Colon (tissue), 2 donors: ENCODE results near the gene PALB2.

Source experiments
- FAIRE-seq: peaks from 2 replicates; lab custom pipeline; 2012; peaks lifted over from hg19 to GRCh38; lab: Jason Lieb, UNC
- donor health status: control.
- donor health status: control.

PALB2 gene

DNA sequence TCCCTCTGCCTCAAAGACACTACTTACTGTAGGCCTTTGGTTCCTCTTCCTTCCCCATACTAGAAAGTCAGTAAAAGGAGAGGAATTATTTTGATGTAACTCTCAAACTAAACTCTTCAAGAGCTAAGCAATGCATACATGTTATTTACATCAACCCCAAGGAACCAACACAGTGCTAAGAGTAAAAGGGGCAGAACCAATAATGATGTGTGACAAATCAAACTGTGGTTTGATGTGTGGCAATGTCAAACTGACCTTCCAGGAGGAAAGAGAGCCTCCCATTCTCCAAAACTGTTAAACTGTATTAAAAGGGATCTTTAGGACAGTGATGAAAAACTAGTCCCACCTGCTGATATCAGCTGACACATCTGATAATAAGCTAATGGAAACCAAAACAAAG lies 60.7 kb downstream of the PALB2 start:
- no peak for FAIRE-seq

DNA sequence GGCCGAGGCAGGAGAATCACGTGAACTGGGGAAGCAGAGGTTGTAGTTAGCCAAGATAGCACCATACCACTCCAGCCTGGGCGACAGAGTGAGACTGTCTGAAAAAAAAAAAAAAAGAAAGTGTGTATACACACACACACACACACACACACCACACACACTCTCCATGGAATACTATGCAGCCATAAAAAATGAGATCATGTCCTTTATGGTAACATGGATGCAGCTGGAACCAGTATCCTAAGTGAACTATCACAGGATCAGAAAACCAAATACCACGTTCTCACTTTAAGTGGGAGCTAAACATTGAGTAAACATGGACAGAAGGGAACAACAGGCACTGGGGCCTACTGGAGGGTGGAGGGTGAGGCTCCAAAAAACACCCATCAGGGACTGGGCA lies 61.7 kb downstream of the PALB2 start:
- FAIRE-seq: no peak

DNA sequence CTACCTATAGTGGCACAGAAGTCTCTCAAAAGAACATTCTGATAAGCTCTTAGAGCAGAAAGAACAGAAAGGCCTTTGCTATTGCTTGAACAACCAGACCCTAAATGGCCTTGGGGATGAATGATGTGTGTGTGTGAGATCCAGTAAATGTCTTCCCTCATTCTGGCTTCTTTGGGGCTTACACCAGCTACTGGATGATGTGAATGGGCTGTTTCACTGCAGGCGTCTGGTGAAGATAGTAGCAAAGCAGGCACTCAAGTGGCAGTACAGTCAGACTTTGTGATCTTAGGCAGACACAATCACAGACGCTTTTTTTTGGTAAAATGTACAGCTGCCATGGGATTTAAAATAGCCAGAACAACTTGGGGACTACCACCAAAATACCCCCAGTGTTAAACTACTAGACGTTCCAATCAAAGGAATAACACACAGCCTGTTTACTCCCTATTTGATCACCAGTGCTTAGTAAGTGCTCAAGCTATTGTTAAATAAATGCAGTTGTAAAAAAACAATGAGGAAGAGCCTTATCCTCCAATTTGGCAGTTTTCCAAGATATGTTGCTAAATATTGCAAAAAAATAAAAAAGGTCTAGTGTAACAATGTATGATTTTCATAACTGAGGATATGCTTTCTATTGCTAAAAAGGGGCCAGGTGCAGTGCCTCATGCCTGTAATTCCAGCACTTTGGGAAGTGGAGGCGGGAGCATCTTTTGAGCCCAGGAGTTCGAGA lies 62.8 kb downstream of the PALB2 start:
- no peak for FAIRE-seq

DNA sequence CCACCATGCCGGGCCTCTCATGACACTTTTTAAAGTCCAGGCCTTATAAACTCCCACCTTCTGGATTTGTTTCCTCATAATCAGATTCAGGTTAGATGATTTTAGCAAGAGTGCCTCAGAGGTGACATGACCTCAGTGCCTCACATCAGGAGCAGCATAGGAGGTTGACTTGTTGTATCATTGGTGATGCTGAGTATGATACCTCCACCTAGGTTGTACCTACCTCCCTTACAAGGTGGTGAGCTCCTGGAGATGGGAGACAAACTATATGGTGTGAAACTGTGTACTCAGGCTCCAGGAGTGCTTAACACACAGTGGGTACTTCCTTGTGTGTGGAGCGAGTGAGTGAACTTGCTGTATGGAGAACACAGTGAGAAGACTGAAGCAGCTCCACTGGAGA lies 63.6 kb downstream of the PALB2 start:
- FAIRE-seq: no peak

DNA sequence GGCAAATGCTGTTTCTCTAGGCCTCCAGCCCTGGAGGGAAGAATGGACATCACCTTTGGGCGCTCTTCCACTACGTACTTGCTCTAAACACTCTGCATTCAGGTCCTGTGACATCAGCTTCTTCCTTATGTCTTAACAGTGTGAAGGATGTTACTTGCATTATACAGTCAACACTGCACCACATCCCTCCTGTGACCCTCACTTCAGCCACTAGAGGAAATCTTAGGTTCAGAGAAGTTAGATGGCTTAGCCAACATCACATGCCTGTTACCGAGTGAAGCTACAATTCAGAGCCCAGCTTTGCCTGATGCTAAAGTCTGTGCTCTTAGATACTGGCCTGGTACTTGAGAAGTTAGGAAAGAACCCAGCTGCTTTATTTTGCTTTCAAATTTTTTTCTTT lies 65.3 kb downstream of the PALB2 start:
- FAIRE-seq: no peak

DNA sequence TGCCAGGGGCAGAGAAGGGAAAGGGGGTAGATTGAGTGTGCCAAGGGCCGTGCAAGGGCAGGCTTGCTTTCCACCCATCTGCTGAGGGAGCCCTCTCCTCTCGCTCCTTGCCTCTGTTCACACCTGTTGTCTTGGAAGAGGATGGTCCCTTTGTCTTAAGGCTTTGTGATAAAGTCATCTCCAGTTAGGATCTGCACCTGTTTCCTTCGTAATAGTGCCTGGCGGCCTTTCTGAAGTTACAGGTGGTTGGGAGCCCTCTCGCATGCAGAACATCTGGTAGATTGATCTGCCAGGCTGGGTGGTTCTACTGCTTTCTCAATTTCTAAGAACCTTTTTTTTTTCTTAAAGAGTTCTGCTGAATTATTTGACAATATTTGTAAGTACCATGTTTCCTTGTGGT lies 67.3 kb downstream of the PALB2 start:
- FAIRE-seq: no peak

DNA sequence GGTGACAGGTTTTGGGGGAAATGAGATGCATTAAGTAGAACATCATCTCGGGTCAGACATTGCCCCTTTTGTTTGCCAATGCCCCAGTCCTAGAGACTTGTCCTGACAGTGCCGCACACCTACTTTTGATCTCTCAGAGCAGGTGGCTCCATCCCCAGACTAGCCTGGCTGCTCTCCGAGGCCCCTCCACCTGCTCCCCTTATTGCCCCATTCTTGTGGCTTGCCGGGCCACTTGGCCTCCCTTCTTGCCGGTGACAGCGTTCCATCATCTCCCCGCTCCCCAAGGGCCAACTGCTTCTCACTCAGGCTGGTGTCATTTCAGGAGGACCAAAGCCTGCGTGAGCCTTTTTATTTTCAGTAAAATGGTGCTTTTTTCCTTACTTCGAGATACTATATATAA lies 68.7 kb downstream of the PALB2 start:
- FAIRE-seq: no peak

DNA sequence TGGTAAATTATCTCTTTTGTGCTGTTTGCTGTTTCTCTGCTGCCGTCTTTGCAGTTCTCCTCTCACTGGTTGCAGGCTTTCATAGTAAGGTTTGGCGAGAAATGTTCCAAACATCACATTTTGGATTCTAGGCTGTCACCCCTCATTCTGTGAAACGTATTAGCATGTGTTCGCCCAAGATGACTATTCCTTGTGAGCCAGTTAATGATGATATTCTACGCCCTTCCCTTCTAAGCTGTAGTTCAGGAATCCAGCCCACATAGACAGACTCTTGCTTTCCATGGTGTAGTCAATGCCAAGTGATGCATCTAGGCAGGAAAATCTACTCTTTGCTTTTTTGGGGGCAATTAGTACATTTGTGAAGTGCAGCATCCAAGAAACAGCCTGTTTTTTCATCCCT lies 69.2 kb downstream of the PALB2 start:
- FAIRE-seq: no peak

DNA sequence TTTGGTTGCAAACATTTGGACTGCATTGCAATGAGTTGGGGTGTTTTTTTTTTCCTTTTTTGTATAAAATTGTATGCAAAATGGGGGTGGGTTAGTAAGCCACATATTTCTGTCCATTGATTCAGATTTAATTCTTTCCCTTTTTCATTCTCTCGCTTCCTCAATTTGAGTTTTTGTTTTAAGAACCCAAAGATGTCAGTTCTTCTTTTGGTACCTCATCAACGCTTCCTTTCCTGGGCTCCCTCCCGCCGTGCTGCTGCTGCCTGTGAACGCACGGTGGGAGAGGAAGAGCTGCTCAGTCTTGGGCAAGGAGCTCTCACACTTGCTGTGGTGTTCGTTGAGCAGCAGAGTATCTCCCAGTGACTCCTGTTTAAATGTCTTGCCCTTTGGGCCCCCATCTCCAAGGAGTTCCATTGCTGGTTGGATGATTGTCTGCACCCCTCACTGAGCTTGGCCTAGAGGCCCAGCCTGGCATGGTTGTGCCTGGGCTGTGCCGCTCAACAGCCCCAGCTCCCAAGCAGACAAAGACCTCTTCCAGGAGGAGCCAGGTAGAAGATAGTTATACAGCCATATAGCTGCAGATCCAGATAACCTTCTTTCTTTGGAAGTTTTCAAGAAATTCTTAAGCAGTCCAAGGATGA lies 70.0 kb downstream of the PALB2 start:
- no peak for FAIRE-seq

DNA sequence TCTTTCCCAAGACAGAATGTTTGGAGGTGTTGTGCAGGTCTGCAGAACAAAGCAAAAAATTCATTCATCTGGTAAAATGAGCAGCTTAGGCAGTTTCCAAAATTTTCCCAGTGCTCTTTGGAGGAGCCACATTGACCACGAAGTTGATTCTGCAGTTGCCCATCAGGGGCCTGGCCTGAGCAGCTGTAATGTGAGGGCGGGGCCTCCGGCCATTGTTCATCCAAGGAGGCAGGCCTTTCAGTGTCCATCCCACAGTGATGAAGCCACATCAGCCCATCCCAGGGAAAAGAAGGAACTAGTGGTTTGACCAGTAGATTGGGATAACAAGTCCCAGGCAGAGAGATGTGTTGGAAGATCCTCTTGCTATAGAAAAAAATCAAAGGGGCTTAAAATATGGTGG lies 73.5 kb downstream of the PALB2 start:
- no peak for FAIRE-seq

DNA sequence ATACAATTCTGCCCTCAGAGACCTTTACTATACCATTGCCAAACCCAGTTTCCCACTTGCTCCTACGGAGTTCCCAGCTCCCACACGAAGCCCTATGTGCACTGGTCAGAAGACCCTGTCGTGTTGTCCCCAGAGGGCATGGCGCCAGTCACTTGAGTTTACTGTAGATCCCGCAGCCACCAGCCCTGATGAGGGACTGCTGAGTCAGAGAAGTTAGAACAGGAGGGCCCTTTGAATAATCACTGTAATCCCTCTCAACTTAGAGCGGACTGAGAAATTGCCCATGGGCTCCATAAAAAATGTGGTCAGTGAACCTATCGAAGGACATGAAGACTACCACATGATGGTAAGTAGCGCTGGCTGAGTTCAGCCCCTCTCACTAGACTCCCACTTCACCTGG lies 74.4 kb downstream of the PALB2 start:
- FAIRE-seq: no peak

DNA sequence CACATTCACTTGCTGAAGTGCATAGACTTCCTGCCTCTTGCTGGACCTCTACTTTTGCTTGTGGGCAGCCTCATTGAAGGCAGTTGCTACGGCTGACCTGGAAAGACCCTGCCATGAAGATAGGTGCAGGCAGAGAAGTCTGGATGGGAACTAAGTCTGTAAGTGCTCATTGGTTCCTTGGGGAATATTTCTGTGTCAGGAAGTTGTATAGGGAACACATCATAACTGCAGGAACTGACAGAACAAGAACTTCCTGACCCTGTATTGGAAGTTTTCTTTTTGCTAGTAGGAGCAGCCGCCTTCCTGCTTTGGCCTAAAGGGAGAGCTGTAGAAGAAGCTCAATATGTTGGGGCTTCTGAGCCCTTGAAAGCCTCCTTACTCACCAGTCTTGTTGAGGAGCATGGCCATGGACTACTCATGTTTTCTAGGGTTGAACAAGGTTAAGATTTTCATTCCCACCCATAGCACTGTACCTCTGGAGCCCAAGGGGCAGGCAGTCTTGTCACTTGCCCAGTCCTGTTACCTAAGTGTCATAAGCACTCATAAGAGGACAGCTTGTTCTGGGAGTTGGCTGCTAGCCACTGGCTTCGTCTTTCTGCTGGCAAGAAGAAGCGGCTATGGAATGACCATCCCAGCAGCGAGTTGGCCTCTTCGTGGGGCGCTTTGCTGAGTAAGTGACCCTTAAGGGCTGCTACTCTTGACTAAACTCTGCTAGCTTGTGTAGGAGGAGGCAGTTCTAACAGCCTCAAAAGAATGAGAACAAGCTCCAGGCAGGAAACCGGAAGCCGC lies 76.3 kb downstream of the PALB2 start:
- FAIRE-seq: no peak

DNA sequence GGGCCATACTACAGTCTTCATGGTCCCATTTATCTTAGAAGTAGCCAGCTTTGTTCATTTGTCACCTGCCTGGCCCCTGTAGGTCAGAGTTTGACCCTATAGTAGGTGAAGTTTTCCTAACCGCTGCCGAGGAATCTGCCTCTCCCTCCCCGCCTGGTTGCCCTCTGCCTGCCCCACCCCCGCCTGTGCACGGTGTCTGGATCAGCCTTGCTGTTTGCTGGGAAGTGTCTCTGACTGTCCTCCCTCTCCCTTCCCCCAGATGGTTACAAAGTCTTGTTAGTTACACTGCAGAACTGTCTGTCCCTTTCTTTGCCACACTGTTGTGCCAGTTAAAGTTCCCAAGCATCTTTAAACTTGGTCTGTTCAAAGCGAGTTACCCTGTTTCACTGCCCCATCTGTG lies 77.9 kb downstream of the PALB2 start:
- no peak for FAIRE-seq

DNA sequence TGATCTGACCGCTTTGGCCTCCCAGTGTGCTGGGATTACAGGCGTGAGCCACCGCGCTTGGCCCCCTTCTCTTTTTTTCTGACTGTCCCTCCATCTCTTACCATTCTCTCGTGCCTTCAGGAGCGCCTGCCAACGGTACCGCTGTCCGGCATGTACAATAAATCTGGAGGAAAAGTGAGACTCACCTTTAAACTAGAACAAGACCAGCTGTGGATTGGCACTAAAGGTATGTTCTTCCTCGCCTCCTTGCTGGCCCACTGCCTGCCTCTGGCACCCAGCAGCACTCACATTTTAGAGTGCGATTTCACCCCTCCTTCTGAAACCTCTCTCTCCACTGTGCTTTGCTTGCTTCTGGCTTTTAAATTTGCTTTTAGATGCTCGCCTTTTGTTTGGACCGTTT lies 78.6 kb downstream of the PALB2 start:
- no peak for FAIRE-seq

DNA sequence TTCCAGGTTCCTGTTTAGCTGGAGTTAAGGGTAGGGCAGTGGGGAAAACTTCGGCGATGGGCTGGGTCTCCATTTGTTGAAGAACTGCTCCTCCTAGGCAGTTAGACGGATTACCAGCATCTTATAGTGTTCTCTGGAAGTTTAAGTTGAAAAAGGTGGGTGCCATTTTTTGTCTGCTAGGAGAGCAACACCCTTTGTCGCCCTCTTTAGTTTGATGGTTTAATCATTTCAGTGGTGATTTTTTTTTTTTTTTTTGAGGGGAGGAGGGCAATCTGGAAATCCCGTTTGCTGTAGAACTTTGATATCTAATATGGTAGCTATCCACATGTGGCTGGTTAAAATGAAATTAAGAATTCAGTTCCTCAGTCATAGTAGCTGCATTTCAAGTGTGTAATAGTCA lies 79.5 kb downstream of the PALB2 start:
- no peak for FAIRE-seq

DNA sequence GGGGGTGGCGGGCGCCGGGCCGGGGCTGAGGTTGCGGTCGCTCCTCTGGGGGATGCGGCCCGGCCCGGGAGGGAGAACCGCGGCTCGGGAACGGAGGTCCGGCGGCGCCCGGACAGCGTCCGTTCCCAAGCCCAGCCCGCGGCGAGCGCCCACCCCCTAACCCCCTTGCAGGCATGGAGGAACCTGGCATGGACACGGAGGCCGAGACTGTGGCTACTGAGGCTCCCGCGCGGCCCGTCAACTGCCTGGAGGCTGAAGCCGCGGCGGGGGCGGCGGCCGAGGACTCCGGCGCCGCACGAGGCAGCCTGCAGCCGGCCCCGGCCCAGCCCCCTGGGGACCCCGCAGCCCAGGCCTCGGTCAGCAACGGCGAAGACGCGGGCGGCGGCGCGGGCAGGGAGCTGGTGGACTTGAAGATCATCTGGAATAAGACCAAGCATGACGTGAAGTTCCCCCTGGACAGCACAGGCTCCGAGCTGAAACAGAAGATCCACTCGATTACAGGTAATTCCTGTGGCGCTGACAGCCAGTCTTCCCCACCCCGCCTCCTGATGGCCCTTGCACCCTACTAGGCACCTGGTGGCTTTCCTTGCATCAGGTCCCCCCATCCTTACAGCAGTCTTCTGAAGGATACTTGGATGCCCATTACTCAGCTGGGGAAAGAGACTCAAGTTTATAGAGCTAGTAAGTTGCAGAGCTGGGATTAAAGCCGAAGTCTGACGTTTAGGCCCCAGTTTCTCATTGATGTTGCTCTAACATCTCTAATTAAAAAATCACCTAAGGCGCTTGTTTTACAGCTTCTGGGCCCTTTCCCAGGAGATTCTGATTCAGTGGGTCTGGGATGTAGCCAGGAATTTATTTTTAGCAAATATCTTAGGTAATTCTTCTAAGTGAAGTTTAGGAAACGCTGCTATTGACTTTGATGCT lies 83.1 kb downstream of the PALB2 start:
- FAIRE-seq: no peak

DNA sequence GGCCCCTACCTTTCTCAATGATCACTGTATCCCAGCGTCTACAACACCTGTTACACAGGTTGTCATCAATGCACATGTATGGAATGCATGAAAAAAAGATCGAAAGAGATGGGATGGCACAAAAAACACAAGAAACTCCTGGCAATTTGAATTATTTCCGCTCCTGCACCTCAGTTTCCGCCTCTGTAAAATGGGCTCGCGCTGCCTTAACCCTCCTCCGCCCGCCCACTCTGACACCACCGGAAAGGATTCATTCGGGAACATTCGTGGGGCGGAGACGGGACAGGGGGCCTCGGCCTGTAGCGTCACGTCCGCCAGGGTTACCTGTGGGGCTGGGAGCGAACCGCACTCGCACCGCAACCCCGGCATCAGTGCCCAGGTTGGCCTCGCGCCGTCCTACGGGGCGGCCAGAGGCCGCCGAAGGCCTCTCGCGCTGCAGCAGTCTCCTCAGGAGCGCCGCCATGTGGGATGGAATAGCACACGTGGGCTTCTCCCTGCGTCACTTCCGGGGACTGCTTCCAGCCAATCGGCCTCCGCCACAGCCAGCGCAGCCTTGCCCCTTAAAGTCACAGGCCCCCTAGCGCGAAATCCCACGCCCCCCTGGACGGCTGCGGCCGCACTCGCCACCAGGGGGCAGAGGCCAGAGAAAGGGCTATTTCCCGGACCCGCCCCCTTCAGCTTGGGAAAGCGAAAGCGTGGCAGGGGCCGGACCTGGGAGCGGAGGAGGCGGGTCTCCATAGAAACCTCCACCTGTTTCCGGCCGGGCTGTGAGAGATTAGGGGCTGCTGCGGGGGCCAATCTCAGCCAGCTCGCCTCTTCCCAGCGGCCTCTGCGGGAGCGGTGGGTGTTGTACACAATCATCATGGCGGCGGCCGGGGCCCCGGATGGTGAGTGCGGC lies 84.0 kb downstream of the PALB2 start, which contains the start of the genes EARS2 and UBFD1:
Gene EARS2 (minus strand): TSS at position 470 of the 898 bp plus-strand sequence. CDS start 7 bp downstream, at position 463.
Gene UBFD1 (plus strand): TSS at position 847 of the 898 bp plus-strand sequence. CDS start 16 bp downstream, at position 863.
- no peak for FAIRE-seq

DNA sequence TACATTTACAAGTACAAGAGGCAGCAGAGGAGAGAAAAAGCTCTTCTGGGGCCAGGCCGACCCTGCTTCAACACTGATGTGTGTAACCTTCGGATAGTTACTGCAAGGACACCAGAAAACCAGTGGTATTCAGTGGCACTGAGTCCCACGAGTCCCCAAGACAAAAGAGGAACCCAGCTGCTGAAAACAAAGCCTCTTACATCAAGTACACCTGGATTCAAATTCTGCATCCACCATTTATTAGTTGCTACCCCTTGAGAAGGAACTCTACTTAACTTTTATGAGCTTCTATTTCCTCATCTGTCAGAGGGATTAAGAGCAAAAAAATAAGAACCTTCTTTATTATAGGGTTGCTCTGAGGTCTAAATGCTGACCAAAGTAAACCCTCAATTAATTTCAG lies 86.6 kb downstream of the PALB2 start:
- no peak for FAIRE-seq
